Amygdala (tissue), 56 donors: Measurements from ENCODE around the gene MORN4.
A peak's percentile ranks its signal among the peaks of the same experiment; 100 is the strongest.
"Not testable (repeated sequence)": the region's sequence is repeated elsewhere in the genome, so short reads cannot be mapped to it uniquely, and the experiment has no call there.

ENCODE experiments used
- DNase-seq, 56 donors: peaks; one replicate each; lab custom pipeline; 2025; lab: John Stamatoyannopoulos, UW

The MORN4 gene

GRCh38 chr10:97576487-97576886 is 56.8 kb downstream of the MORN4 start:
- DNase-seq: not testable (repeated sequence)

GRCh38 chr10:97575127-97575668 is 58.1 kb downstream of the MORN4 start:
- no peak for DNase-seq

GRCh38 chr10:97574374-97575126 is 58.8 kb downstream of the MORN4 start:
- peak in 4 of 56 donors; percentile 10 to 35 (median 16) for DNase-seq

GRCh38 chr10:97573672-97574071 is 59.6 kb downstream of the MORN4 start:
- DNase-seq: no peak

GRCh38 chr10:97573021-97573420 is 60.3 kb downstream of the MORN4 start:
- DNase-seq: no peak

GRCh38 chr10:97572214-97572989 is 60.9 kb downstream of the MORN4 start, which contains the start of gene ANKRD2:
ANKRD2 (plus strand) TSS chr10:97572779; CDS start chr10:97572789, 10 bp downstream.
- DNase-seq: peak in 48 of 56 donors; percentile 10 to 79 (median 54)

- DNase-seq: no peak
Observed at GRCh38 chr10:97571622-97572021, 61.7 kb downstream of the MORN4 start.

- DNase-seq: peak in 3 of 56 donors; percentile 8 to 25 (median 24)
Observed at GRCh38 chr10:97570789-97571471, 62.4 kb downstream of the MORN4 start.

GRCh38 chr10:97570146-97570788 is 63.0 kb downstream of the MORN4 start:
- no peak for DNase-seq

- DNase-seq: no peak
Observed at GRCh38 chr10:97567891-97568290, 65.4 kb downstream of the MORN4 start.

- DNase-seq: no peak
Observed at GRCh38 chr10:97566336-97566996, 66.8 kb downstream of the MORN4 start.

GRCh38 chr10:97564776-97565175 is 68.5 kb downstream of the MORN4 start:
- DNase-seq: no peak
